Activated T-cell treated with anti-CD3 and anti-CD28 coated beads for 1 hour (primary cell): ENCODE measurements around the gene PCDHB11.
"Not testable (repeated sequence)": the region's sequence is repeated elsewhere in the genome, so short reads cannot be mapped to it uniquely, and the experiment has no call there.

ENCODE experiments used
- DNase-seq: peaks from one replicate; pipeline ENCODE4 v3.0.0-alpha.2; 2020; ENCODE audit warnings: low read depth

PCDHB11 gene

GRCh38 chr5:141241496-141241895 is 42.1 kb downstream of the PCDHB11 start:
- DNase-seq: no peak

GRCh38 chr5:141245250-141245717 is 45.9 kb downstream of the PCDHB11 start, which contains the start of gene PCDHB15:
TSS of gene PCDHB15 (plus strand) at chr5:141245395. CDS start at chr5:141245579, 184 bp downstream.
- no peak for DNase-seq

GRCh38 chr5:141246971-141247370 is 47.5 kb downstream of the PCDHB11 start:
- DNase-seq: not testable (repeated sequence)

- DNase-seq: not testable (repeated sequence)
Observed at GRCh38 chr5:141247434-141247833, 48.0 kb downstream of the PCDHB11 start.

- DNase-seq: no peak
Observed at GRCh38 chr5:141250576-141250975, 51.1 kb downstream of the PCDHB11 start.
